ENCODE measurements around the gene ARMC9. TPM values are rescaled to one million over a fixed set of nuclear protein-coding genes. Genes with fewer than 3 reads are reported as not detected.
"Not testable (repeated sequence)": the region's sequence is repeated elsewhere in the genome, so short reads cannot be mapped to it uniquely, and the experiment has no call there.

Gene ARMC9
- total RNA-seq, 1 experiment from 2014 or later: 41.9 TPM

DNA sequence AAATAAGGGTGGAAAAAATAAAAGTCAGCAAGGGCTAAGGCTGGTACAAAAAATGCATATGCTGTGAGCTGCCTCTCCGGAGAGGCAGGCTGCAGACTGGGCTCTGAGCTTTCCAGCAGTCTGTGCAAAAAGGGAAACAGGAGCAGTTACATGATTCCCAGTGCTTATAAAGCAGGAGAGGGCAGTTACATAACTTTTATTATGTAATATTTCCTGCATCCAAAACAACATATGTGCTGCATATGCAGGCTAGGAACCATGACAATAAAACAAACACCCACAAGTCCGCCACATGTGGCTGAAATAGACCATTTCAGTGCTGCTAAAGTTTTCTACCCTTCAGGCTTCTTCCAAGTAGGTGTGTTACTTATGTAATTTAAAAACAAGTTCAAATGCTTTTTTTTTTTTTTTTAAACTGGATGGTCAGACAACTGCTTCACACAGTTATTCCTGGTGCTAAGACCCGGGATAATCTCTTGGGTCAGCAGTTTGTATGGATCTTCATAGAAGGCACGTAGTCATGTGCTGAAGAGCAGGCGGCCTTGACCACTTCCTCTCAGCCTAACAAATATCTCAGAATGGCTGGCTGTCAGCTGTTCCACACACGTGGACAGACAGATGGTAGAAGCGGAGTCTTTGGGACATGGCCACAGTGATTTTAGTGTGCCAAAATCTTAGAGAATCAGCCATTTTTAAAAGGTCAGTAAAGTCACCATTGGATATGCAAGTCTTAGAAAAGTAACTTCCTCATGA, 43.5 kb downstream of the ARMC9 start:
- no peak for DNase-seq (ENCODE audit: low spot score)

DNA sequence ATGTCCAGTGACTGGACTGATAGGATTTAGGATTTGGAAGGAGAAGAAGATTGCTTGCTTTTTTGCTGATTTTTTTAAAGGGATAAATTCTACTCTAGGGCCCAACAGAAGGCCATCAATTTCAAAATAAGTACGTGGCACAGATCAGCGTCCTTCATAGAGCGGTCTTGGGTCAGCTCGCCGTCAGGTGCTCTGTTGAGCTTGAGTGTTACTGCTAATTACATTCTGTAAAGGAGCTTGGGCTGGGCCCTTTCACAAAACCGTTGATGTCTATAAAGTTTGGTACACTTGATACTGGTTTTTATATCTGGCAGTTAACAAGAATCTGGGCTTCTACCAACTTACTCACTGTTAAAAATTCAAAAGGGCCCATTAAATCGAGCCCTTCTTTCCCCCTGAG, 45.4 kb downstream of the ARMC9 start:
- no peak for DNase-seq (ENCODE audit: low spot score)

DNA sequence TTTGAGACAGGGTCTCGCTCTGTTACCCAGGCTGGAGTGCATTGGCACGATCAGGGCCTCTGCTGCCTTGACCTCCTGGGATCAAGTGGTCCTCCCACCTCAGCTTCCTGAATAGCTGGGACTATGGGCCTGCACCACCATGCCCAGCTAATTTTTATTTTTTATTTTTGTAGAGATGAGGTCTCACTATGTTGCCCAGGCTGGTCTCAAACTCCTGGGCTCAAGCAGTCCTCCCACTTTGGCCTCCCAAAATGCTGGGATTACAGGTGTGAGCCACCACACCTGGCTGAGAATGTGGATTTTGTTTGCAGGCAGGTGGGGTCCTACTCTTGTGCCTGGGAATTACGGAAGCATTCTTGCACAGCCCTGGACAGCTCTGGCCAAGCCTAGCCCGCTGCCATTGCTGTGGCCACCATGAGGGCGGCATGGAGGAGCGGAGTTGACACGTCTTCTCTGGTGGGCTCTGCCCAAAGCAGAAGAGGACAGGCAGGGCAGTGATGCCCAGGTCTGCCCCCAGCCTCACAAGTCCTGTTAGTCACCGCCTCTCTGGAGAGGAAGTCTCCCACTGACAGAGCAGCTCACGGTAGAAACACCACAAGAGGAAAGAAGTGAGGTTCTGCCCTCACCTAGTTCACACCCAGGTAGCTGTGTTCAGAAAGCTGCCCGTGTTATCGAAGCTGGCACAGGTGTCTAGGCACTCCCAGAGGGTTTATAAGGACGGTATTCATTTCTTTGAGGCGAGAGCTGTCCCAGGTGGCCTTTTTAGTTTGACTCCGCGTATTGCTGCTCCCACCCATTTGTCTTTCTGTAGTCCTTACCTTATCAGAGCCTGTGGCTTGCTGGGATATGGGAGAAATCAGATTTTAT, 46.2 kb downstream of the ARMC9 start:
- no peak for DNase-seq (ENCODE audit: low spot score)

DNA sequence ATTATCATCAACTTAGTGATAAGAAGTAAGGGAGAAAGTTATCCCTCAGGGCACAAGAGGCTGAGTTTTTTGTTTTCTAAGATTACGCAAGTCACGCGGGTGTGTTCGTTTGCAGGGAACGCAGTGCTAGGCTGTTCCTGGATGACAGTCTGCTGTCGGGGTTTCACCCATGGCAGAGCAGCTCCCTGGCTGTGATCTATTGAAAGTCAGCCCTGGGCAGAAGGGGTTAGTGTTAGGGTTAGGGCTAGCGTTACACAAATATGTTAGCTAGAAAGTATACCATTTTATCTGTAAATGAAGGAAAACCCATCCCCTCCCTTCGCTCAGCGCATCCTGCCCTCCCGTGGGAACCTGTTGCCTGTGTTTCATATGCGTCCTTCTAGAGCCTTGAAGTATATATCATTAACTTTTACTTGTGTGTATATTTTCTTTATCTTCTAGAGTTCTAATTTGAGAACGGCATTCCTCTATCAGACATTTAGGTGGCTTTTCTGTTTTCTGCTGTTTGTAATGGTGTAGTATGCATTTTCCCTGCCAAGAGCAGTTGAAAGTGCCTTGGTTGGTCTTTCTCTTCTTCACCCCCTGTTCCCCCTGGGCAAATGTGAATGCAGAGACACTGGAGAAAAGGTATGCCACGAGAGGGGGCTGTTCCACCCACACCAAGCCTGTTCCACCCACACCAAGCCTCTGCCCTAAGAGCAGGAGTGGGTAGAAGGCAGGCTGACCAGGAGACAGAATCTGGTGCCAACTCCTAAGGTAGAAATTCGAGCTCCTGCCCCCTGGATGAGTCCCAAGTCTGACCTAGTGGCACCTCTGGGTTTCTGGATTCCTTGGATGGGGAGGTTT, 47.0 kb downstream of the ARMC9 start:
- no peak for DNase-seq (ENCODE audit: low spot score)

DNA sequence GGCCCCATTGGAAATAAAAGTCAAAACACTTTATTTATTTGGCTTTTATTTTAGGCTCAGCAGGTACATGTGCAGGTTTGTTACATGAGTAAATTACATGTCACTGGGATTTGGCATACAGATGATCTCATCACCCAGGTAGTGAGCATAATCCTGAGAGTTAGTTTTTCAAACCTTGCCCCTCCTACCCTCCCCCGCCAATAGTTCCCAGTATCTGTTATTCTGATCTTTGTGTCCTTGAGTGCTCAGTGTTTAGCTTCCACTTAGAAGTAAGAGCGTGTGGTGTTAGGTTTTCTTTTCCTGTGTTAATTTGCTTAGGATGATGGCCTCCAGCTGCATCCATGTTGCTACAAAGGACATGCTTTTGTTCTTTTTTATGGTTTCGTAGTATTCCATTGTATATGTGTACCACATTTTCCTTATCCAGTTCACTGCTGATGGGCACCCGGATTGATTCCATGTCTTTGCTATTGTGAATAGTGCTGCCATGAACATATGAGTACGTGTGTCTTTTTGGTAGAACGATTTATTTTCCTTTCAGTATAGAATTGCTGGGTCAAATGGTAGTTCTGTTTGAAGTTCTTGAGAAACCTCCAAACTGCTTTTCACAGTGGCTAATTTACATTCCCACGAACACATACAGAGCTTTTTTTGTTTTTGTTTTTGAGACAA, 47.9 kb downstream of the ARMC9 start:
- no peak for DNase-seq (ENCODE audit: low spot score)

DNA sequence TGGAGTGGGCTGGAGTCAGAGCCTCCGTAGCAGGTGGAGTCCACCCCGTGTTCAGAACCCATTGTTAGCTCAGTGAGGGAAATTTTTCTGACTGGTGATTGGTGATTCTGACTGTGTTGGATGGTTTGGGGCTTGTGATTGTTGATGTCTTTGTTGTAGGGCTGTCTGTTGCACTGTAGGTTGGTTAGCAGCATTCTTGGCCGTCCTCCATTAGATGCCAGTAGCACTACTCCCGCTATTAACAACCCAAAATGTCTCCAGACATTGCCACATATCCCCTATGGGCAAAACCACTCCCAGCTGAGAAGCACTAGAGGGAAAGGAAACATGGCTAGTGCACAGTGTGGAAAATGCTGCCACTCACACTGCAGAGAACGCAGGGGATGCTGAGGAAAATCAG, 51.7 kb downstream of the ARMC9 start:
- no peak for DNase-seq (ENCODE audit: low spot score)

DNA sequence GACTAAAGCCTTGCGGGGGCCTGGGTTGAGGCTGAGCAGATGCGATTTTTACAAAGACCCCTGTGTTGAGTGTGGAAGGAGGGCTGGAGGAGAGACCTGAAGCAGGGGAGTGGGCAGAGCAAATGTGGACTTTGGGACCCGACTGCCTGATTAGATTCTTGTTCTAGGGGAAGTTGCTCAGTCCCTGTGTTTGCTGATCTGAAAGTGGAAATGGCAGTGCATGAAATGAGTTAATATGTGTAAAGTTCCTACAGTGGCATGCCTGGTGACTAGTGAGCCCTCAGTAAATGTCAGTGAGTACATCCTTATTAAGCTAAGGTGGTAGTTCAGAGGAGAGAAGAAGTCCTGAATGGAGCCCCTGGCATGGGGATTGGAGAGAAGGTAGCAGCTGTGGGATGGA, 52.3 kb downstream of the ARMC9 start:
- DNase-seq (ENCODE audit: low spot score): no peak

DNA sequence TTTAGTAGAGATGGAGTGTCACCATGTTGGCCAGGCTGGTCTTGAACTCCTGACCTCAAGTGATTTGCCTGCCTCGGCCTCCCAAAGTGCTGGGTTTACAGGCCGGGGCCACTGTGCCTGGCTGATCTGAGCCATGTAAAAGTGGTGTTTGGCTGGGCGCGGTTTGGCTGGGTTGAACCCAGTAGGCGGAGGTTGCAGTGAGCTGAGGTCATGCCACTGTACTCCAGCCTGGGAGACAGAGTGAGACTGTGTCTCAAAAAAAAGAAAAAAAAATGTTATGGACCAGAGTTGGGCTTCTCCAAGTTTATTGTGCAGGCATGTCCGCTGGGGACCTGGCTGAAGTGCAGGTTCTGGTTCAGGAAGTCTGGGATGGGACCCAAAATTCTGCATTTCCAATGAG, 54.9 kb downstream of the ARMC9 start:
- DNase-seq (ENCODE audit: low spot score): not testable (repeated sequence)

DNA sequence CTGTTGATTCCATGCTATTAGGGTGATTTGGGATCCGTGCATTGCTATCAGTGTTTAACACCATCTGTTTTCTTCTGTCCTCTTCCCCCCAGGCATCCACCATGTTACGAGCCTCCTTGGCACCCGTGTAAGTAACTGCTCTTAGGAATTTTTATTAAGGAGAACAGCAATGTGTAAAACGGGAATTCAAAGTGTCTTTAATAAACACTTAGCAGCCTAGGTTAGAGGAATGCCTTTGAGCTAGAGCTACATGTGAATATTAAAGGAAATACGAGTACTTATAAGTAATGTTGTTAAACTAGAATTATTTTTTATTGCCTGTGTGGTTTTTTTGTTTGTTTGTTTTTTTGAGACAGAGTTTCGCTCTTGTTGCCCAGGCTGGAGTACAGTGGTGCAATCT, 58.1 kb downstream of the ARMC9 start:
- no peak for DNase-seq (ENCODE audit: low spot score)

DNA sequence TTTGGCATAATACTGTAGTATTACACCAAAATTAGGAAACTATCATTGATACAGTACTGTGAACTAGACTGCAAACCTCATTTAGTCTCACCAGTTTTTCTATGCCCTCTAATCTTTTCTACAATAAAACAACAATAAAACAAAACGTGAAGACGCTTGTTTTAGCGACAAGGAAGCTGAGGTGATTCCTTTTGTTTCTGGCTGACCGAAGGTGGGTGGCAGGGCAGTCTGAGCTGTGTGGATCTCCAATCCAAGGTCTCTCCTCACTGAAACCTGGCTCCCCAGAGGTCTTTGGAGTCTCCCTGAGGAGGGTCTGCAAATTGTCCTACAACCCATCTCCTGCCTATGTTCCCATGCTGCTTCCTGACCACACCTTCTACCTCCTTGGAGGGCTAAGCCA, 59.3 kb downstream of the ARMC9 start:
- no peak for DNase-seq (ENCODE audit: low spot score)

DNA sequence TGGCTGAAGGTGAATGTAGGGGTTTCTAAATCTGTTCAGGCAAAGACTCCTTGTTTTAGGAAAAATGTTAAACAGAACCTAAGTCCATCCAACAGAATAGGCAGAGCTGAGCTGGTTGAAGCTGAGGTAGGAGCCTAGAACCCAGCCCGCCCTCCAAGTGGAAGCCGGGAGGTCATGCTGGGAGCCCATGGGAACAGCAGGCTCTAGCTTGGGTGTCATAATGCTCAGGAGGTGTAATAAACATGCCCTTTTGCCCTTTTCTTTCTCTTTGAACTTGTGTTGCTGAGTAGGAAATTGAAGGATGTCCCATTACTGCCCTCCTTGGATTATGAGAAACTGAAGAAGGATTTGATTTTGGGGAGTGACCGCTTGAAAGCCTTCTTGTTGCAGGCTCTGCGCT, 60.3 kb downstream of the ARMC9 start:
- DNase-seq (ENCODE audit: low spot score): no peak

DNA sequence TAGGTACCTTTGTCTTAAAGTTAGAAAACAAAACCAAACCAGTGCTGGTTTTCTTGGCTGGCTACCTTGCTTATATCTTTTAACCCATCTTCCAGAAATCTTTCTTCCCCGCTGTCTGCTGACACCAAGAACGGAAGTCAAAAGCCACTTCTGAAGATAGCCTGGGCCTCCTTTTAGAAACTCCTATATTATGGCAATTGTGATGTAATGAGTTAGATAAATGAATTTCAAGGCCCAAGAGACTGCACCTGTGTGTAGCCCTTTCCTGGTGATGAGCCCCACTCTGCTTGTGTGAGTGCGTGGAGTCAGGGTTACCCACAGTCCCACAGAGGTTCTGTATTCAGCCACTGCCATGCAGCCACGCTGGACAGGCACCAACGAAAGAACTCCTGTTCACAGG, 60.7 kb downstream of the ARMC9 start:
- no peak for DNase-seq (ENCODE audit: low spot score)

DNA sequence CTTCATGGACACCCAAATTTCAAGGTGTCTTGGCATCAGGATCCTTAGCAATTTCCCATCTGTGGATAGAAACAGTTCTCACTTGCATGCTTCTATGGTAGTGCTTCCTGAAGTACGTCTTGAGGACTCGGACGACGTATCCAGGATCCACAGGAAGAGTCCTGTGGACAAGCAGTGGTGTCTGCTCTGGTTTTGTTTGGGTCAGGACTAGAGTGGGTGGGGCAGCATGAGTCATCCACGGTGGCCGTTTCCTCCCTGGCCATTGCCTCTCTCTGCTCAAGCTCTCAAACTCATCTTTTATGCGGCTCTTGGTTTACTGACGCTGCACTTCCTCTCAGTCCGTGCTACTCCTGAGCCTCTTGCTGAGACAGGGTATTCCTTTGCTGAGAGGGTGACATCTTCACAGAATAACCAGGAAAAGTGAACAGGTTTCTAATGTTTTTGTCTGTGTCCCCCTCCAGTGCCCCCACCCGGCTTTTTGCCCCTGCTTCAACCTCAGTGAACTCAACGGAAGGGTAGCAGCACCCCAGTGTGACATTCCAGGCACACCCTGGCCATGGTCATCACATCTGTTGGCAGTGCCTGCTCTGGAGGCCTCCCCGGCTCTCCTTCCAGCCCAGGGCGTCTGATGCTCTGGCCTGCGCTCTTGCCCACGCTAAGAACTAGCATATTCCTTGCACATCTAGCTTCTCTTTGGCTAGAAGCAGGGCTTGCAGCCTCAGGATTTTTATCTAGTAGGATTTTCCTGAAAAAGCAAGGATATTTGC, 62.2 kb downstream of the ARMC9 start:
- DNase-seq (ENCODE audit: low spot score): no peak

DNA sequence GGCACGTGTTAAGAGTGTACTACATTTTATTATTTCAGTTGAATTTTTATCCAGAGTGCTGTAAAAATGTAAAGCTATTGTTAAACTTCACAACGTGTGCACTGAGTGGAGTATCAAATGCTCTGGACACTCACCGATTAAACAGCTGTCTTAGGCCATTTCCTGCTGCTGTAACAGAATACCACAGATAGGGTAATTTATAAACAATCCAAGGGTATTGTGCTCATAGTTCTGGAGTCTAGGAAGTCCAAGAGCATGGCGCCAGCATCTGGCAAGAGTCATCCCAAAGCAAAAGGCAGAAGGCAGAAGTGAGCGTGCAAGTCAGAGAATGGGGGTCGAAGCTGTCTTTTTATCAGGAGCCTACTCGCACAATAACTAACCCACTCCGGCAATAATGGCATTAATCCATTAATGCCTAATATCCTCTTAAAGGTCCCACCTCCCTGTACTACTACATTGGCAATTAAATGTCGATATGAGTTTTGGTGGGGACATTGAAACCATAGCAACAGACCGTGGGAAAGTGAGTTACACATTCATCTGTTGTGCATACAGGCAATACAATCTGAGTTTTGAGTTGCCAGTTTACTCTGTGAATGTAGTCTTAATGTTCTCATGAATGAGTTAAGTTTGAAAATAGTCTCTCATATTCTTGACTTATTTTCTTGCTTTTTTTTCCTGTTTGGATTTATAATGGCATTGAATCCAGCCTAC, 64.8 kb downstream of the ARMC9 start:
- DNase-seq (ENCODE audit: low spot score): peak; percentile 9

DNA sequence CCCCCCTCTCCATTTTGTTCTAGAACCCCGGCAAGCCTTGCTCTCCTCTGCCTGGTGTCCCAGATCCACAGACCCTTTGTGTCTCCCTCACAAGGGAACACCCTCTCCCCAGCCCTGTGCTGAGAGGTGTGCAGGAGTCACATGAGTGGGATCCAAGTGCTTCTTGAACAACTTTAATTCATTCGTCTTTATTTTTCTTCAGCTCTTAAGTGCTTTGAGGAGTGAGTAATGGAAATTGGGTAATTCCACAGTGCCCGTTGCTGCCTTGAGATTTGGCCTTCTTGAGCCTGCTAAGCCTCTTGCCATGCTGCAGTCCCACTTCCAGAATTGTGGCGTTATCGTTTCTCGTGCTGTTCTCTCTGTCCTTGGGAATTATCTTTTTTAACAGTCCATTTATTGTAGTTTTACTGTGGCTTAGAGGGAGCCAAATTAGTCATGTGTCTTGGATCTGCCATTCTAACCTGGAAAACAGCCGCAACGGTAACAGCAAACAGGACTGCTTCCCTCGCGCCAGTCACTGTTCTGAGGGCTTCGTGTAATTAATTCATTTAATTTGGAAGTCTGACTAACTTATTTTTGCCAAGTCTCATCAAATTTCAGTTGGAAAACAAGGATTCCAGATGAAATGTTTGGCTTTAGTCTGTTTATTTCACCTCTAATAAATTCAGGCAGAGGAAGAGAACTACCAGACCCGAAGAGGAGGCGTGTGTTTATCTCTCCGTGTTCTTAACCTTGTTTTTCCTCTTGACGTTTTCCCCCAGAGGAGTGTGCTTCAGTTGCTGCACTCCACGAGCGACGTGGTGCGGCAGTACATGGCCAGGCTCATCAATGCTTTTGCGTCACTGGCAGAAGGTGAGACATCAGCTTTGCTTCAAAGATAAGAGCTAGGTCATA, 72.0 kb downstream of the ARMC9 start:
- no peak for DNase-seq (ENCODE audit: low spot score)

DNA sequence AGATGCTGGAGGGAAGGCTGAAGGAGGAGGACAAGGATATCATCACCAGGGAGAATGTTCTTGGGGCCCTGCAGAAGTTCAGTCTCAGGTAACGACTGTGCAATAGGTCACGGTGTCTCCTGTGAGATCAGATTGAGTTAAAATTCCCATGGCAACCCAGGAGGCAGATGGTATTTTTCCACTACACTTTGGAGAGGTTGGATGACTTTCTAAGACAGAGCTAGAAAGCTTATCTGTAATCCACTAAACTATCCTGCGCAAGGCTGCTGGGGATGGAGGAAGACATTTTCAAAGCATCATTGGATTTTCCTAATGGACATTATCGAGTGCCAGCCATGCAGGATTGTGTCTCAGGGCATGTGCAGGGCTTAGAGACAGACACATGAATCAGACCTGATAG, 74.6 kb downstream of the ARMC9 start:
- DNase-seq (ENCODE audit: low spot score): no peak

DNA sequence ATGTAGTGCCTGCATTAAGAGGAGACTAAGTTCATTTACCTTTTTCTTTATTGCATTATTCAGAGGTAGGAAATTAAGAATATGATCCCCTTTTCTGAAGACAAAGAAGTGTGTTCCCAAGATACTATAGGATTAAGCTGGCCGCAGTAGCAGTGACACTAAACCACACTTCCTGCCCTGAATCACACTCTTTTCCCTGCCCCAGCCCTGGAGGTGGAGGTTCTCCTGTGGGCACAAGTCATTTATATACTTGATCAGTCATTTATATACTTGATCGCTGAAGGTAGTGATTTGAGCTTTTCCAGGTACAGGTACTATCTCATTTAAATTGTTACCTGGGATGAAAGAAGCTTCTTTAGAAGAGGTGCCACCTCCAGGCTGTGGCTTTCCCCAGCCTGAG, 78.6 kb downstream of the ARMC9 start:
- DNase-seq (ENCODE audit: low spot score): no peak

DNA sequence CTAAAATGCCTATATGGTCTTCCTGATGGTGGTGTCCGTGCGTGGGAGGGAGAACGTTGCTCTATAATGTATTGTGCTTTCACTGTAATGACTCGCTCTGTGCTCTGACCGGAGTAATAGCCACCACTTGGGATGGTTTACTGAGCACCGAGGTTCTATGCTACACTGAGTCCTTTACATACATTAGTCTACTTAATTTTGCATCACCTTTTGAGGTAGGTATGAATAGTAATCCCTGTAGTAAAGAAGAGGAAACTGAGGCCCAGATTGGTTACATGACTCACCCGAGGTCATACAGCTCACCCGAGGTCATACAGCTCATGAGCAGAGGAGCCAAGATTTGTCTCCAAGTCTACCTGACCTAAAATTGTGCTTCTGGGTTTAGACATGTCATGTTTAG, 79.5 kb downstream of the ARMC9 start:
- no peak for DNase-seq (ENCODE audit: low spot score)

DNA sequence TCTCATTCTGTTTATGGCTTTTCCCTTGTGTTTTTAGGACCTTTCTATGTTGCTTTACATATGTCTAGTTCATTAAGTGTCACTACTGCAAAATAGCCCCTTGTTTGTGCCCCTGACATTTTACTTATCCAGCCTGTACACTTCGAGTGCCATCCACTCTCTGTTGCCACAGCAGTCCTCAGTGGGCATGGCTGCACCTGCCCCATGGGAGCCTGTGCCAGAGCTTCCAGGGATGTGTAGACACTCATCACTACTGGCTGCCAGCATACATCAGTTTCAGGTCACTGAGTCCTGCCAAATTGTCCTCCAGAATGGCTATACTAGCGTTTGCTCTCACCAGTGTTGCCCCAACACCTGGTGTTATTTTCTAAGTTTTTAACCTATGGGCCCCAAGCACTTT, 80.4 kb downstream of the ARMC9 start:
- no peak for DNase-seq (ENCODE audit: low spot score)
